Measurements from ENCODE around the gene MCRS1. TPM values are rescaled to one million over a fixed set of nuclear protein-coding genes. Genes with fewer than 3 reads are reported as not detected.

MCRS1 gene
- total RNA-seq, 1 donor from 2014 or later = 103 TPM

GRCh38 chr12:49562233-49562632 is 5.7 kb downstream of the MCRS1 start:
- peak overlapping the region; percentile 77 for H3K4me3 Mint-ChIP-seq (ENCODE audit: unreplicated experiment)
- H3K9me3 Mint-ChIP-seq (ENCODE audit: unreplicated experiment) = peaks cover 5% of the 10 kb centered on the region
- H3K36me3 Mint-ChIP-seq (ENCODE audit: unreplicated experiment) = peaks cover 13% of the 10 kb centered on the region

GRCh38 chr12:49560695-49561094 is 7.2 kb downstream of the MCRS1 start:
- no peak for TF ChIP-seq CTCF (IDR thresholded peaks at IDR 0.05; ENCODE audit: partially characterized antibody, unreplicated experiment)
- Mint-ChIP-seq H3K4me1 (ENCODE audit: low read depth, unreplicated experiment) (peaks cover 21% of the 10 kb centered on the region), H3K27me3 (ENCODE audit: unreplicated experiment) (peaks cover 7% of the 10 kb centered on the region), H3K36me3 (ENCODE audit: unreplicated experiment) (peaks cover 13% of the 10 kb centered on the region), H3K27ac (ENCODE audit: unreplicated experiment) (no peak overlapping the region), H3K4me3 (ENCODE audit: unreplicated experiment) (no peak overlapping the region), H3K9me3 (ENCODE audit: unreplicated experiment) (peaks cover 8% of the 10 kb centered on the region)
- DNase-seq = no peak

More at GRCh38 chr12:49562233-49562632, 5.7 kb downstream of the MCRS1 start:
- peaks cover 26% of the 10 kb centered on the region for H3K4me1 Mint-ChIP-seq (ENCODE audit: low read depth, unreplicated experiment)
- peaks cover 7% of the 10 kb centered on the region for H3K27me3 Mint-ChIP-seq (ENCODE audit: unreplicated experiment)
- TF ChIP-seq CTCF (IDR thresholded peaks at IDR 0.05; ENCODE audit: partially characterized antibody, unreplicated experiment) = no peak
- peak overlapping the region; percentile 78 for H3K27ac Mint-ChIP-seq (ENCODE audit: unreplicated experiment)
- DNase-seq = no peak

DNA sequence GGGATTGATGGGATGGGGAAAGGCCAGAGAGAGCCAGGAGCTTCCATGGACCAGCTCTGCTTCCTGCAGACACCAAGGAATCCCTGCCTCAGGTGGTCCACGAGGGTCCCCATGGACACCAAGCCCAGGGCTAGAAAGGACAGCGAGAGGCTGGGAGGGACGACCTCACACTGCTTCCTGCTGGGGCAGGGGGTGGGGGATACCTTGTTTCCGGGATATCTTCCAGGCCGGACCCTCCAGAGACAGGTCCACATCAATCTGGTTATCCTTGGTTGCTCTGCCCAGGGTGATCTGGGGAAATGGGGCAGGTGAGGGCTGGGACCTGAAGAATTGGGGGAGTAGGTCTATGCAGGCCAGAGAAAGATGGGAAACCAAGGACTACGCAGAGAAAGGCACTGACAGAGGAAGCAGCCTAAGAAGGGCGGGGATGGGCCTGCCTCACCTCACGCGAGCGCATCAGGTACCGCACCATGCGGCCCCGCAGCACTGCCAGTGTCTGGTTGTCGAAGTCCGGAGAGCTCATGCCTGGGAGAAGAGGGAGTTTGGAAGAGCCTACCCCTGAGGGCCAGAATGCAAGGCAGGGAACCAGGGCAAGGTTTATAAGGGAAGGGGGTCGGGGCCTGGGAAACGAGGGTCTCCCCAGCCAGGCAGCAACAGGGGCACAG is 8.8 kb downstream of the MCRS1 start:
- no peak for DNase-seq
- Mint-ChIP-seq H3K4me1 (ENCODE audit: low read depth, unreplicated experiment) (peaks cover 18% of the 10 kb centered on the region), H3K36me3 (ENCODE audit: unreplicated experiment) (peaks cover 13% of the 10 kb centered on the region), H3K27ac (ENCODE audit: unreplicated experiment) (no peak overlapping the region), H3K9me3 (ENCODE audit: unreplicated experiment) (peaks cover 8% of the 10 kb centered on the region), H3K4me3 (ENCODE audit: unreplicated experiment) (no peak overlapping the region), H3K27me3 (ENCODE audit: unreplicated experiment) (peaks cover 7% of the 10 kb centered on the region)
- TF ChIP-seq CTCF (IDR thresholded peaks at IDR 0.05; ENCODE audit: partially characterized antibody, unreplicated experiment) = no peak

- no peak for DNase-seq
- Mint-ChIP-seq H3K4me3 (ENCODE audit: unreplicated experiment) (no peak overlapping the region), H3K4me1 (ENCODE audit: low read depth, unreplicated experiment) (peaks cover 15% of the 10 kb centered on the region), H3K36me3 (ENCODE audit: unreplicated experiment) (peaks cover 13% of the 10 kb centered on the region), H3K27ac (ENCODE audit: unreplicated experiment) (no peak overlapping the region), H3K27me3 (ENCODE audit: unreplicated experiment) (peaks cover 3% of the 10 kb centered on the region), H3K9me3 (ENCODE audit: unreplicated experiment) (peaks cover 8% of the 10 kb centered on the region)
- no peak for TF ChIP-seq CTCF (IDR thresholded peaks at IDR 0.05; ENCODE audit: partially characterized antibody, unreplicated experiment)
Measured at GRCh38 chr12:49558526-49558925, 9.4 kb downstream of the MCRS1 start.

GRCh38 chr12:49557917-49558215 is 10.1 kb downstream of the MCRS1 start:
- no peak for DNase-seq
- Mint-ChIP-seq H3K27ac (ENCODE audit: unreplicated experiment) (no peak overlapping the region), H3K4me1 (ENCODE audit: low read depth, unreplicated experiment) (peaks cover 16% of the 10 kb centered on the region), H3K36me3 (ENCODE audit: unreplicated experiment) (peaks cover 13% of the 10 kb centered on the region), H3K4me3 (ENCODE audit: unreplicated experiment) (no peak overlapping the region), H3K27me3 (ENCODE audit: unreplicated experiment) (peaks cover 2% of the 10 kb centered on the region), H3K9me3 (ENCODE audit: unreplicated experiment) (peaks cover 8% of the 10 kb centered on the region)
- no peak for TF ChIP-seq CTCF (IDR thresholded peaks at IDR 0.05; ENCODE audit: partially characterized antibody, unreplicated experiment)

Data from glutamatergic neuron (in vitro differentiated cells).